Measurements from ENCODE around the gene TNS3.

TNS3 gene

DNA sequence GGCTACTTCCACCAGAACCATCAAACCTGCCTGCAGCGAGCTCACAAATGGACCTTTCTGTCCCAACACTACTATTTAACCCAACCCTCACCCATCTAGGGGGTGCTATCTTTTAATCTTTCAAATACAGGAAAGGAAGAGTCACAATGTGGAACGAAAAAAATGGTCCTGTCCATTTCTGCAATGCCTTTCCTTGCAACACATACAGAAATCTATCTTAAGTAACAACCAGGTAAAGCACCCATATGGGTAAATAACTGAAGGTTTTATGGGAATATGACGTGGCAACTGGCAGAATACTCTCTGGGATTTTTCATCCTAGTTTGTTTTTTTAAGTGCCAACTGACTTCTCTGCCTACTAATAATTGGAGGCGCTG, 24.6 kb downstream of the TNS3 start:
- H3K36me3 Mint-ChIP-seq (ENCODE audit: insufficient read depth), result no peaks in the 10 kb centered on the region
- ATAC-seq (replicated peaks) (no peak), DNase-seq (no peak)
- peaks cover 4 to 5% of the 10 kb centered on the region in 2 donors for H3K9me3 Mint-ChIP-seq
- no peak overlapping the region for H3K27ac Mint-ChIP-seq
- no peaks in the 10 kb centered on the region for H3K4me1 Mint-ChIP-seq (ENCODE audit: low read depth in 2 of 2)
- H3K4me3 Mint-ChIP-seq, result no peak overlapping the region
- H3K27me3 Mint-ChIP-seq, result no peaks in the 10 kb centered on the region

- Mint-ChIP-seq H3K4me1 (ENCODE audit: low read depth in 2 of 2) (no peaks in the 10 kb centered on the region), H3K27me3 (no peaks in the 10 kb centered on the region), H3K27ac (no peak overlapping the region), H3K36me3 (ENCODE audit: insufficient read depth) (no peaks in the 10 kb centered on the region), H3K9me3 (peaks cover 4 to 7% of the 10 kb centered on the region in 2 donors), H3K4me3 (no peak overlapping the region)
- ATAC-seq (replicated peaks), result no peak
- DNase-seq, result no peak
Observed at GRCh38 chr7:47556511-47557180, 25.3 kb downstream of the TNS3 start.

DNA sequence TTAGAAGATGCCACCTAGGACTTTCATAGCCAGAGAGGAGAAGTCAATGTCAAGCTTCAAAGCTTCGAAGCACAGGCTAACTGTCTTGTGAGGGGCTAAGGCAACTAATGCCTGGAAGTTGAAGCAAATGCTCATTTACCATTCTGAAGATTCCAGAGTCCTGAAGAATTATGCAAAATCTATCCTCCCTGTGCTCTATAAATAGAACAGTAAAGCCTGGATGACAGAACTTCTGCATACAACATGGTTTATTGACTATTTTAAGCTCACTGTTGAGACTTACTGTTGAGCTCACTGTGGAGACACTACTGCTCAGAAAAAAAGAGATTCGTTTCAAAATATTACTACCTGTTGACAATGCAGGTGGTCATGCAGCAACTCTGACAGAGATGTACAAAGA, 28.6 kb downstream of the TNS3 start:
- no peak for DNase-seq
- Mint-ChIP-seq H3K27me3 (peaks cover 0 to 6% of the 10 kb centered on the region in 2 donors), H3K36me3 (ENCODE audit: insufficient read depth) (no peaks in the 10 kb centered on the region), H3K27ac (no peak overlapping the region), H3K4me3 (no peak overlapping the region), H3K9me3 (peaks cover 0 to 14% of the 10 kb centered on the region in 2 donors), H3K4me1 (ENCODE audit: low read depth in 2 of 2) (no peaks in the 10 kb centered on the region)
- ATAC-seq (replicated peaks), result no peak

GRCh38 chr7:47552621-47553020, 29.3 kb downstream of the TNS3 start:
- Mint-ChIP-seq H3K4me3 (no peak overlapping the region), H3K27ac (no peak overlapping the region), H3K36me3 (ENCODE audit: insufficient read depth) (no peaks in the 10 kb centered on the region), H3K27me3 (peaks cover 0 to 6% of the 10 kb centered on the region in 2 donors), H3K9me3 (peaks cover 0 to 18% of the 10 kb centered on the region in 2 donors), H3K4me1 (ENCODE audit: low read depth in 2 of 2) (no peaks in the 10 kb centered on the region)
- DNase-seq, result no peak
- ATAC-seq (replicated peaks), result no peak

DNA sequence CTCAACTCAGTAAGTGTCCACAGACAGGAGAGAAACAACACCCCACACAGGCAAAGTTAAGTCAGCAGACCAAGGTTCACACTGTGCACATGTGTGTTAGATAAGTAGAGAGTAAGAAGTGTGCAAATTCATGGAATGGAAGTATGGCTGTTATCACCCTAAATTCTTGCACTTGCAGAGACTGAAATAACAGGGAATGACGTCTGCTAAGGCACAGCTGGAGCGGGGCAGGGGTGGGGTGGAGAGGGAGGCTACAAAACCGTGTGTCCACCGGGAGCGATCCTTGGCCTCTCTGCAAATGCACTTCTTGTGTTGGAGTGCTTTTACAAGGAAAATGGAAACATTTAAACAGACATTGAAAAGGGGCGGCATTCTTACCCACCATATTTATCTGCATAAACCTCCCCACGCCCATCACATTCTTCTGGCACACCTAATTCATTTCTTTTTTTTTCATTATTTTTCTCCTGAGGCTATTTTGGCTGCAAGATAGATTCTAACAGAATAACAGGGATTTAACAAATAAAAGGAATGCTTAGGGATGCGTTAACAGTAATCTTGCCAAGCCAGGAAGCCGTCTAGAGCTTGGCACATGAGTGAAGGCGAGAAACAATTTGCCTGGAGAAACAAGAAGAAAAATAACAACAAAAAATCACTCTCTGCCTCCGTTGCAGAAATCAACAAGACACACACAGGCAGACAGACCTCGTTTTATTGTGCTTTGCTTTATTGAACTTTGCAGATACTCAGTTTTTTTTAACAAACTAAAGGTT, 30.1 kb downstream of the TNS3 start:
- no peaks in the 10 kb centered on the region for H3K4me1 Mint-ChIP-seq (ENCODE audit: low read depth in 2 of 2)
- H3K36me3 Mint-ChIP-seq (ENCODE audit: insufficient read depth), result no peaks in the 10 kb centered on the region
- H3K9me3 Mint-ChIP-seq, result peaks cover 0 to 18% of the 10 kb centered on the region in 2 donors
- no peak overlapping the region for H3K27ac Mint-ChIP-seq
- H3K27me3 Mint-ChIP-seq, result peaks cover 0 to 6% of the 10 kb centered on the region in 2 donors
- ATAC-seq (replicated peaks) (no peak), DNase-seq (no peak)
- H3K4me3 Mint-ChIP-seq, result no peak overlapping the region

DNA sequence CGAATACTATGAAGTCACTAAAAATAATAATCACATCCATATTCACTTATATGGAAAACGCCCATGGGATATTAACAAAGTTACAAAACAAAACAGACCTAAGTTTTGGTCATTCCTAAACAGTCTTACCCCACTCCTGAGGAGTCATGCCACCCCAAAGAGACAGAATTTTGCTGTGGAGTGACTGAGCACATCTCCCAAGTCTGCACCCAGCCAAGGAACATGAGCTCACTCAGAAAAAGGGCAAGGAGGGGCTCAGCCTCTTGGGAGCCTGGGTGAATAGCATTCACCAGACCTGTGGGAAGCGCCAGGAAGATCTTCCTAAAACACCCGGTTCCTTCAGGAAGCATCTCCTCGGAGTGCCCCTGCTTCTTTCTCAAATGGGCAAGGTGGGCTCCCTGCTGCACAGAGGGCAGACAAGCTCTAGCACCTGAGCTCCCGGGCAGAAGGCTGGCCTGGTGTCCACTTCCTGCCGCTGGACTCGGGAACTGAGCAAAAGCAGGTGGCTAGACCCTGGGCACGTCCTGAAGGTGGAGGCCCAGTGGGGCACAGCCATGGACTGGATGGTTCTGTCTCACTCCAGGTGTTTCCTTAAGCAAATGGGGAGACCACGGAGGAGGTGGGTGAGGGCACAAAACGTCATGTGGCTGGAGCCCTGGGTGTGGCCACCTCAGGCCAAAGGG, 31.0 kb downstream of the TNS3 start:
- no peak for DNase-seq
- Mint-ChIP-seq H3K9me3 (peaks cover 0 to 18% of the 10 kb centered on the region in 2 donors), H3K27ac (no peak overlapping the region), H3K36me3 (ENCODE audit: insufficient read depth) (no peaks in the 10 kb centered on the region), H3K27me3 (peaks cover 0 to 6% of the 10 kb centered on the region in 2 donors), H3K4me1 (ENCODE audit: low read depth in 2 of 2) (no peaks in the 10 kb centered on the region), H3K4me3 (no peak overlapping the region)
- no peak for ATAC-seq (replicated peaks)

GRCh38 chr7:47549916-47550315, 32.0 kb downstream of the TNS3 start:
- no peaks in the 10 kb centered on the region for H3K36me3 Mint-ChIP-seq (ENCODE audit: insufficient read depth)
- no peak for ATAC-seq (replicated peaks)

GRCh38 chr7:47549397-47549796, 32.5 kb downstream of the TNS3 start:
- Mint-ChIP-seq H3K4me3 (no peak overlapping the region), H3K27ac (no peak overlapping the region), H3K27me3 (peaks cover 0 to 6% of the 10 kb centered on the region in 2 donors), H3K36me3 (ENCODE audit: insufficient read depth) (no peaks in the 10 kb centered on the region), H3K9me3 (peaks cover 0 to 18% of the 10 kb centered on the region in 2 donors), H3K4me1 (ENCODE audit: low read depth in 2 of 2) (no peaks in the 10 kb centered on the region)
- ATAC-seq (replicated peaks), result no peak
- DNase-seq, result no peak

More at GRCh38 chr7:47549916-47550315, 32.0 kb downstream of the TNS3 start:
- Mint-ChIP-seq H3K27me3 (peaks cover 0 to 6% of the 10 kb centered on the region in 2 donors), H3K9me3 (peaks cover 0 to 18% of the 10 kb centered on the region in 2 donors), H3K27ac (no peak overlapping the region), H3K4me3 (no peak overlapping the region), H3K4me1 (ENCODE audit: low read depth in 2 of 2) (no peaks in the 10 kb centered on the region)
- no peak for DNase-seq

DNA sequence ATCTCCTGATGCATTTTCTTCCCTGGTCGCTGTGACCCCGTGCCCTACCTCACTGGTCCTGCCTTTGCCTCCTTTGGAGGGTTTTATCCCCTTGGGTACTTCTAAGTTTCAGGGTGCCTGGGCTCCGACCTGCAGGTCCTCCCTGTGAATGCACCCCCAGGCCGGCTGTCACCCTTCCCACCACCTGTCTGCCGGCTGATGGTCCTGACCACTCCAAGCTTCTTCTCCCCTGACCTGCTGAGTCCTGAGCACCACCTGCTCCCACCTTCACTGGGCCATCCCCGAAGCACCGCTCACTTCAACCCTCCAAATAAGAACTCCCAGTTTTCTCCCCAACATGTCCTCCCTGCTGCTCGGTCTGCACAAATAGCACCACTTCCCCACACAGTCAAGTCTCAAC, 33.4 kb downstream of the TNS3 start:
- no peak overlapping the region for H3K4me3 Mint-ChIP-seq
- no peak for ATAC-seq (replicated peaks)
- peaks cover 0 to 6% of the 10 kb centered on the region in 2 donors for H3K27me3 Mint-ChIP-seq
- DNase-seq, result no peak
- H3K36me3 Mint-ChIP-seq (ENCODE audit: insufficient read depth), result no peaks in the 10 kb centered on the region
- H3K27ac Mint-ChIP-seq, result no peak overlapping the region
- H3K4me1 Mint-ChIP-seq (ENCODE audit: low read depth in 2 of 2), result no peaks in the 10 kb centered on the region
- H3K9me3 Mint-ChIP-seq, result peaks cover 0 to 18% of the 10 kb centered on the region in 2 donors

DNA sequence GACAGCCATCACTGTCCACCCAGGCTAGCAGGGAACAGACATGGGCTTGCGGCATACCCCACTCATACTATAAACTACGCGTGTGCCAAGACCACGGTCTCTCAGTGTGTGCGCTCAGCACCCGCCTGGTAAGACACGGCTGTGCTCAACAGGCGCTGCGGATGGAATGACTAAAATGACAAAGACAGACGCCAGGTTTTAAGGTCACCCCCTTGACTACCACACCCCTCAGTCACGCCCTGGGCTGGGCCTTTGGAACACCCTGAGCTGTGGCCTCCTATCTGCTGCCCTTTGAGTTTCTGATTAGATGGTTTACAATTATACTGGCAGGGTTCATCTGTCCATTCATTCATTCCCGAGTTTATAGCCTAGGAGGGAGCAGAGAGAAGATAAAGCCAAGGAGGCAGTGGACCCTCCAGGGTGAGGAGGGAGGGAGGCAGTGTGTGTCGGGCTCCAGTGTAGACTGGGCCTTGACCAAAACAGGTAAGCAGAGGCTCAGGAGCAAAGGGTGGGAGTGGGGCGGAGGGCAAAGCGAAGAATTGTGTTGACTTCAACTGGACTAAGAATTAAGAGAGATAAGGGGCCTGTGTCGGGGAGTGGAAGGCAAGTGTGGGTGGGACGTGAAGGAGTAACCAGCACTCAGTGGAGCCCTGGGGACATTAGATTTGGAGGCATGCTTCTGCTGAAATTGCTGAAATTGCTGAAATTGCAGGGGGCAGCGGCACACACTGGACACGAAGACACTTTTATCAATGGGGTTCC, 35.0 kb downstream of the TNS3 start:
- H3K36me3 Mint-ChIP-seq (ENCODE audit: insufficient read depth), result no peaks in the 10 kb centered on the region
- ATAC-seq (replicated peaks), result no peak
- H3K4me3 Mint-ChIP-seq, result no peak overlapping the region
- H3K4me1 Mint-ChIP-seq (ENCODE audit: low read depth in 2 of 2), result no peaks in the 10 kb centered on the region
- no peak overlapping the region for H3K27ac Mint-ChIP-seq
- peaks cover 0 to 11% of the 10 kb centered on the region in 2 donors for H3K9me3 Mint-ChIP-seq
- H3K27me3 Mint-ChIP-seq, result peaks cover 0 to 6% of the 10 kb centered on the region in 2 donors
- DNase-seq, result no peak

DNA sequence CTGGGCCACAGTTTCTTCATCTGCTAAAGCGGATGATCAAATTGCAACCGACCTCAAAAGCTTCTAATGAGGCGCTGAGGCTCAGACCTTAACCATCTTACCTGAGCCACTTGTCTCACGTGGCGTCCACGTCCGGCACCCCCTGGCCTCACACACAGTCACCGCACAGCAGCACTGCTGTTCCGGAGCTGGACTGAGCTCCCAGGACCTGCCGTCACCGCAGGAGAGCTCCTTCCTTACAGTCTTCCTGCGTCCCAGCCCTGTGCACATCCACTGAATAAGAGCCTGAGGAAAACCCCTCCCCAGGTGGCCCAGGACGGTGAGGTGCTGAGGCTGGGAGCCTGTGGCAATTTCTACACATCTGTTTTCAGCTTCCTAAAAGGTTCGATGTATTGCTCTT, 35.7 kb downstream of the TNS3 start:
- Mint-ChIP-seq H3K4me3 (no peak overlapping the region), H3K36me3 (ENCODE audit: insufficient read depth) (no peaks in the 10 kb centered on the region), H3K27me3 (peaks cover 0 to 6% of the 10 kb centered on the region in 2 donors), H3K9me3 (peaks cover 0 to 11% of the 10 kb centered on the region in 2 donors), H3K27ac (no peak overlapping the region), H3K4me1 (ENCODE audit: low read depth in 2 of 2) (no peaks in the 10 kb centered on the region)
- DNase-seq, result no peak
- ATAC-seq (replicated peaks), result no peak

GRCh38 chr7:47544416-47544815, 37.5 kb downstream of the TNS3 start:
- no peaks in the 10 kb centered on the region for H3K36me3 Mint-ChIP-seq (ENCODE audit: insufficient read depth)

DNA sequence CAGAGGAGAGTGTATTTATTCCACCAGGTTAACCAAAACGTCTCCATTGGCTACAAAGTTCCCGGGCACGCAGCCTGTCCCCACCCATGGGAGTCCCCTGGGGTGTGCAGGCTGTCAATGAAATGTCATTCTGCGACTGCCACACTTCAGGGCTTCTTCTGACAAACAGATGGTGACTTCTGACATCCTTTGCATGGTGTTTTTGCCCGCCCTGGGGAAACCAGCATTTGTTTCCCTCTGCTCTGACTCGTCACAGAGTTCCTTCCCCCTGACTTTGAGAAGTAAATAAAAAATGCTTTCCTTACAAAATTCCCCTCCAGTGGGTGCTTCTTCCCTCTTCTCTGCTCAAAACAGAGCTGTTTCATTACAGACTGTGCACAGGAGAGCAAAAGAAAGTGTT, 38.2 kb downstream of the TNS3 start:
- H3K9me3 Mint-ChIP-seq, result peaks cover 0 to 15% of the 10 kb centered on the region in 2 donors
- H3K27ac Mint-ChIP-seq, result no peak overlapping the region
- no peak for DNase-seq
- no peak for ATAC-seq (replicated peaks)
- no peaks in the 10 kb centered on the region for H3K36me3 Mint-ChIP-seq (ENCODE audit: insufficient read depth)
- no peak overlapping the region for H3K4me3 Mint-ChIP-seq
- no peaks in the 10 kb centered on the region for H3K4me1 Mint-ChIP-seq (ENCODE audit: low read depth in 2 of 2)
- H3K27me3 Mint-ChIP-seq, result peaks cover 0 to 3% of the 10 kb centered on the region in 2 donors

More at GRCh38 chr7:47544416-47544815, 37.5 kb downstream of the TNS3 start:
- no peak for DNase-seq
- Mint-ChIP-seq H3K9me3 (peaks cover 0 to 18% of the 10 kb centered on the region in 2 donors), H3K27me3 (peaks cover 0 to 6% of the 10 kb centered on the region in 2 donors), H3K27ac (no peak overlapping the region), H3K4me1 (ENCODE audit: low read depth in 2 of 2) (no peaks in the 10 kb centered on the region), H3K4me3 (no peak overlapping the region)
- ATAC-seq (replicated peaks), result no peak
